Astrocyte of the cerebellum (primary cell): ENCODE data around the gene TIAM2.
A peak's percentile ranks its signal among the peaks of the same experiment; 100 is the strongest.
"Not testable (repeated sequence)": the region's sequence is repeated elsewhere in the genome, so short reads cannot be mapped to it uniquely, and the experiment has no call there.

ENCODE experiments used
- DNase-seq: peaks from one replicate; pipeline ENCODE4 v3.0.0-alpha.2; 2011; ENCODE audit warnings: low read depth
- H3K4me3 ChIP-seq: 2 replicates; pipeline ENCODE4 v1.5.1; 2011; ENCODE audit warnings: mild to moderate bottlenecking, low read depth, low read length, moderate library complexity
- CTCF ChIP-seq: IDR thresholded peaks from 2 replicates; pipeline ENCODE4 v1.5.1; 2012; ENCODE audit warnings: low read length, low read depth, moderate library complexity, mild to moderate bottlenecking; ENCODE audit errors: missing control alignments
- in situ Hi-C: cut with HindIII; loops from 2 replicates; pipeline ENCODE4 v1.10.0; 2017; ENCODE audit warnings: low sequenced_read_pairs

Gene TIAM2

GRCh38 chr6:155222506-155222905, 227.4 kb downstream of the TIAM2 start:
- no peak for DNase-seq
- H3K4me3 ChIP-seq = no peak overlapping the region
- in situ Hi-C loops = no loop called here
- no peak for TF ChIP-seq CTCF

GRCh38 chr6:155223646-155224451, 228.7 kb downstream of the TIAM2 start:
- in situ Hi-C loops = no loop called here
- DNase-seq = peak; percentile 62
- H3K4me3 ChIP-seq = no peak overlapping the region
- TF ChIP-seq CTCF = no peak

- in situ Hi-C loops = no loop called here
- TF ChIP-seq CTCF = no peak
- no peak for DNase-seq
- H3K4me3 ChIP-seq = no peak overlapping the region
These were observed 229.5 kb downstream of the TIAM2 start for GRCh38 chr6:155224618-155225017.

DNA sequence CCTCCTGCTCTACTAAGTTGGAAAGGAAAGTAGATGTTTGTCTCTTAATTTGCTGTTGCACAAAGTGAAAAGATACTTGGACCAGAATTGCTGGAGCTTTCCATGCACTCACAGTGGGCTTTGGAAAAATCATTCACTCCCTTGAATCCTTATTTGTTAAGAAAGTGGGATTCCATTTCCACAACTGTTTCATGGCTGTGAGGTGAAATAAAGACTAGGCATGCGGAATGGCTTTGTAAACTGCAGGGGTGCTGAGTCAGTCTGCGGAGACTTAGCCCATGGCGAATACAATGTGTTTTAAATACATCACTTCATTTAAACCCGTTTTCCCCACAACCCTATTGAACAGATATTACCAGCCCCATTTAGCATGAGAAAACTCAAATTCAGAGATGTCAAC, 231.9 kb downstream of the TIAM2 start:
- no peak for TF ChIP-seq CTCF
- no peak overlapping the region for H3K4me3 ChIP-seq
- in situ Hi-C loops = no loop called here
- peak; percentile 78 for DNase-seq

GRCh38 chr6:155228546-155229166, 233.5 kb downstream of the TIAM2 start:
- DNase-seq = peak; percentile 28
- in situ Hi-C loops = no loop called here
- H3K4me3 ChIP-seq = no peak overlapping the region
- no peak for TF ChIP-seq CTCF

DNA sequence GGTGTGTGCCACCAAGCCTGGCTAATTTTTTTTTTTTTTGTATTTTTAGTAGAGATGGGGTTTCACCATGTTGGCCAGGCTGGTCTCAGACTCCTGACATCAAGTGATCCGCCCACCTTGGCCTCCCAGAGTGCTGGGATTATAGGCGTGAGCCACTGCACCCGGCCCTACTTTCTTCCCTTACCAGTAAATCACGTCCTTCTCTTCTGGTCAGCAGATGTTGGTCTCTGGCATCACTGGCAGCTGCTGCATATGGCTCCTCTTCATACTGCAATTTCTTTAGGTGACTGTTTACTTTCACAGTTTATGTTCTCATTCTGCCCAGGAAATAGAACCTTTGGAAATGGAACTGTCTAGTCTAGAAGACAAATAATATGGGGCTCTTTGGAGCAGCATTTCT, 235.9 kb downstream of the TIAM2 start:
- DNase-seq, in situ Hi-C loops, H3K4me3 ChIP-seq: not testable (repeated sequence)

DNA sequence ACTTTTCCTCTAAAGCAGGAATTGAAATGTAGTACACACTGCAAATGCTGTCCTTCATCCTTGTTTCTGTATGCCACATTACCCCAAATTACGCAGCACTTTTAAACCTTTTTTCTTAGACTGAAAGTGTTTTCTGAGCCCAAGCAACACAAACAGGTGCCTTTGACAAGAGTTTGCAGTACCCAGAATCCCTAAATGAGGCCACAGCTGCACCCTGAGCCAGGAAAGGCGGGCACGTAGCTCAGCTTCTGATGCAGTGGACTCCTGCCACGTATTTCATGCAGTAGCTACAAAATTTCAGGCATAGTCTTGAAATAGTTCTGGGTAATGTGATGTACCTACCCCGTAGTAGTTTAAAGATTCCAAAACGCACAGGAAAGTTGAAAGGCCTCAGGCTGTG, 237.7 kb downstream of the TIAM2 start:
- in situ Hi-C loops = no loop called here

More for the DNA sequence above, 237.7 kb downstream of the TIAM2 start:
- no peak for TF ChIP-seq CTCF
- H3K4me3 ChIP-seq = no peak overlapping the region
- no peak for DNase-seq
